Lower lobe of right lung (tissue), 2 donors: ENCODE measurements around the gene FRMD3. TPM values are rescaled to one million over a fixed set of nuclear protein-coding genes. Genes with fewer than 3 reads are reported as not detected.

ENCODE experiments used
- ATAC-seq, 2 donors: fragments of 200-7000 bp; cut with Tn5 transposase; one replicate each; pipeline ENCODE4 v1.9.1; 2020 to 2022; ENCODE audit warnings: mild to moderate bottlenecking in 2 of 2, moderate library complexity in 2 of 2
- DNase-seq: peaks from one replicate; pipeline ENCODE4 v3.0.0-alpha.2; 2020
- H3K27ac ChIP-seq: fragments of 200-600 bp; one replicate; pipeline ENCODE4 v1.8.0; 2022
- H3K27me3 ChIP-seq: fragments of 200-600 bp; one replicate; pipeline ENCODE4 v1.8.0; 2022; ENCODE audit warnings: low read depth
- H3K36me3 ChIP-seq: fragments of 200-600 bp; one replicate; pipeline ENCODE4 v1.8.0; 2022; ENCODE audit warnings: mild to moderate bottlenecking
- H3K4me1 ChIP-seq: fragments of 200-600 bp; one replicate; pipeline ENCODE4 v1.8.0; 2022
- H3K4me3 ChIP-seq: fragments of 200-600 bp; one replicate; pipeline ENCODE4 v1.8.0; 2022; ENCODE audit warnings: mild to moderate bottlenecking
- H3K9me3 ChIP-seq: fragments of 200-600 bp; one replicate; pipeline ENCODE4 v1.8.0; 2022
- intact Hi-C: fragments of 100-400 bp; cut with DNase I; formaldehyde crosslinking; loops from one replicate; pipeline ENCODE4 v1.11.0; 2022
- total RNA-seq: library from RNA; stranded (reverse); fragmentation: NEBNext Ultra II Directional; extraction: Animal tissue kit (Norgen Biotek cat#: 25700); gene quantifications from one replicate; pipeline ENCODE4 v1.2.1, GENCODE V29; 2021
- TF ChIP-seq, protein P1 (sequence below): fragments of 200-600 bp; IDR thresholded peaks from one replicate; pipeline ENCODE4 v1.8.0; 2022; ENCODE audit warnings: antibody characterized with exemption, mild to moderate bottlenecking
- donor health status: DM: no; HTN: yes; CAD: no; lungs with severe emphysema.

Gene FRMD3
- total RNA-seq, 1 donor from 2014 or later = 9.7 TPM

DNA sequence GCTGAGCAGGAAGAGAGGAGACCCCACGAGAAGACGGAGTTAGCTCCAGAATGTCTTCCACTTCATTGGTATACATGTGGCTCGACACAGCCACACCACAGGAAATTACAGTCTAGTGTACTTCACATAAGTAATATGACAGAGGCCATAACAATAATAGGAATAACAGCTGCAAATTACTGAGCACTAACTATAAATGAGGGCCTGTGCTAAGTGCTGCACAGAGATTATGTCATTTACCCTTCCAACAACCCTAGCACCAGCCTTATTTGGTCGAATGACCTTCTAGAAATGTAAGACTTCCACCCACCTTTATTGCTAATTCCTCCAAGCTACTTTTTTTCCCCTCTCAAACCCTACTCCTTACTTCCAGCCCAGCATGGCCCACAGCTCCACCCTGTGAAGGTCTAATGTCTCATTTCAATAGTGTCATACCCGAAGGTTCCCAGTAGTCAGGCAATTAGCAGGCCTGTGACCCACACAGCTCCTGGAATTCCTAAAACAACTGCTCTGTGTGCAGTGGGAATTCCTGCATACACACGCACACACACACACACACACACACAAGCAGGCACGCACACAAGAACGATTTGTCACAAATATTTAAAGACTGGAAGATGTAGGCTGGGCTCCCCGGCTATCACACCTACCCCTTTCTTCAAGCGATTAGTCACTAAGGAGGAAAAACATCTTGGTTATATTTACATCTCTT is 134.5 kb downstream of the FRMD3 start:
- no peak overlapping the region for H3K4me3 ChIP-seq
- TF ChIP-seq, protein P1, sequence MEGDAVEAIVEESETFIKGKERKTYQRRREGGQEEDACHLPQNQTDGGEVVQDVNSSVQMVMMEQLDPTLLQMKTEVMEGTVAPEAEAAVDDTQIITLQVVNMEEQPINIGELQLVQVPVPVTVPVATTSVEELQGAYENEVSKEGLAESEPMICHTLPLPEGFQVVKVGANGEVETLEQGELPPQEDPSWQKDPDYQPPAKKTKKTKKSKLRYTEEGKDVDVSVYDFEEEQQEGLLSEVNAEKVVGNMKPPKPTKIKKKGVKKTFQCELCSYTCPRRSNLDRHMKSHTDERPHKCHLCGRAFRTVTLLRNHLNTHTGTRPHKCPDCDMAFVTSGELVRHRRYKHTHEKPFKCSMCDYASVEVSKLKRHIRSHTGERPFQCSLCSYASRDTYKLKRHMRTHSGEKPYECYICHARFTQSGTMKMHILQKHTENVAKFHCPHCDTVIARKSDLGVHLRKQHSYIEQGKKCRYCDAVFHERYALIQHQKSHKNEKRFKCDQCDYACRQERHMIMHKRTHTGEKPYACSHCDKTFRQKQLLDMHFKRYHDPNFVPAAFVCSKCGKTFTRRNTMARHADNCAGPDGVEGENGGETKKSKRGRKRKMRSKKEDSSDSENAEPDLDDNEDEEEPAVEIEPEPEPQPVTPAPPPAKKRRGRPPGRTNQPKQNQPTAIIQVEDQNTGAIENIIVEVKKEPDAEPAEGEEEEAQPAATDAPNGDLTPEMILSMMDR = no peak
- H3K9me3 ChIP-seq = no peaks in the 10 kb centered on the region
- ATAC-seq = peak; percentile 45 to 82
- no peak overlapping the region for H3K27ac ChIP-seq
- intact Hi-C loops = no loop called here
- H3K4me1 ChIP-seq = peaks cover 3% of the 10 kb centered on the region
- H3K36me3 ChIP-seq = no peaks in the 10 kb centered on the region
- H3K27me3 ChIP-seq = no peaks in the 10 kb centered on the region
- no peak for DNase-seq

- ATAC-seq = no peak
- TF ChIP-seq, protein P1 = no peak
- Histone ChIP-seq H3K9me3 (no peaks in the 10 kb centered on the region), H3K36me3 (no peaks in the 10 kb centered on the region), H3K4me1 (no peaks in the 10 kb centered on the region), H3K4me3 (no peak overlapping the region), H3K27me3 (no peaks in the 10 kb centered on the region), H3K27ac (no peak overlapping the region)
- intact Hi-C loops = no loop called here
- DNase-seq = no peak
Measured at GRCh38 chr9:83401328-83401900, 136.8 kb downstream of the FRMD3 start.

DNA sequence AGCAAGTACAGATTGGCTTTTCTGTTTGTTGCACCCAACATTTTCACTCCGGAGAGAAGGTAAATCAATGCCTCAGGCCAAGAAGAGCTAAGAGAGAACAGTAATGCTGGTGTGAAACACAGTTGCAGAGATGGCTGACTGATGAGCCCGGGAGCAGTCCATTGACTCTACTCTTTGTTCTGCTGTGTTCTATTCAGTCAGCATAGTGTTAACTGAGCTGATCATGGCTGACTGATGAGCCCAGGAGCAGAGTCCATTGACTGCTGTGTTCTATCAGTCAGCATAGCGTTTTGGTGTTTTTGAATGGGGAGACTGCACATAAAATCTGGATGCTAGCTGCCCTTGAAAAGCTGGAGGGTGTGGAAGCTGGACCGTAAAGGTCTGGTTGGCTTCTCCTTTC is 141.4 kb downstream of the FRMD3 start:
- intact Hi-C loops = no loop called here

GRCh38 chr9:83396342-83396741 is 141.9 kb downstream of the FRMD3 start:
- no peaks in the 10 kb centered on the region for H3K27me3 ChIP-seq
- no peak for ATAC-seq
- no peaks in the 10 kb centered on the region for H3K9me3 ChIP-seq
- no peak overlapping the region for H3K27ac ChIP-seq
- no peak overlapping the region for H3K4me3 ChIP-seq
- intact Hi-C loops = no loop called here
- TF ChIP-seq, protein P1 = no peak
- no peaks in the 10 kb centered on the region for H3K36me3 ChIP-seq
- DNase-seq = no peak
- H3K4me1 ChIP-seq = no peaks in the 10 kb centered on the region

More for the DNA sequence above, 141.4 kb downstream of the FRMD3 start:
- H3K27me3 ChIP-seq = no peaks in the 10 kb centered on the region
- no peaks in the 10 kb centered on the region for H3K36me3 ChIP-seq
- no peak overlapping the region for H3K27ac ChIP-seq
- H3K4me1 ChIP-seq = no peaks in the 10 kb centered on the region
- TF ChIP-seq, protein P1 = no peak
- ATAC-seq = no peak
- DNase-seq = no peak
- H3K4me3 ChIP-seq = no peak overlapping the region
- H3K9me3 ChIP-seq = no peaks in the 10 kb centered on the region

- TF ChIP-seq, protein P1 = no peak
- H3K36me3 ChIP-seq = no peaks in the 10 kb centered on the region
- intact Hi-C loops = no loop called here
- no peaks in the 10 kb centered on the region for H3K9me3 ChIP-seq
- H3K4me1 ChIP-seq = no peaks in the 10 kb centered on the region
- no peak for ATAC-seq
- no peak for DNase-seq
- H3K4me3 ChIP-seq = no peak overlapping the region
- no peak overlapping the region for H3K27ac ChIP-seq
- H3K27me3 ChIP-seq = no peaks in the 10 kb centered on the region
Measured at GRCh38 chr9:83392228-83392627, 146.0 kb downstream of the FRMD3 start.
